ENCODE measurements around the gene LRP1.

LRP1 gene

DNA sequence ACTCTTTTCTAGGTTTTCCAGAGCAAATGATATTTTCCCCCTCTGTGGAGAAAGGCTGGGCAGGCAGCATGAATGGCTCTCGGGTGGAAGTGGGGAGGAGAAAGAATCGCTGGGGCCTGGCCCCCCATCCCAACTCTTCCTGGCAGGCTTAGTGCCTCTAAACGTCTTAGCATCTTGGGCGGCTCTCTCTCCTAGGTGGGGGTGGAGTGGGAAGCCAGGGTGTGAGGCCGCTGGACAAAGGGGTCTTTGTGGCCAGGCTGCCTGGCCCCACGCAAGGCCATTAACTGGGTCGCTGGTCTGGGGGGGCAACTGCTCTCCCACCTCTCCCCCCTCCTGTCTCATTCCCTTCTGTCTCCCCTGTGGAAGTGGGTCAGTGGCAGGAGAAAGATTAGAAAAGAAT is 14.4 kb downstream of the LRP1 start:
- no peak for DNase-seq (ENCODE audit: low read depth, low spot score)
- H3K9me3 ChIP-seq (ENCODE audit: low read depth, low read length): no peaks in the 10 kb centered on the region
- TF ChIP-seq EZH2 (IDR thresholded peaks at IDR 0.05) (no peak), POLR2AphosphoS5 (IDR thresholded peaks at IDR 0.05; ENCODE audit: borderline replicate concordance, low read depth, low read length) (no peak), FOXP2 (optimal IDR thresholded peaks at IDR 0.05; ENCODE audit: control extremely low read depth, extremely low read length, insufficient read depth) (no peak)
- peaks cover 49% of the 10 kb centered on the region; the same call in 1 of the 2 replicates for H3K36me3 ChIP-seq (ENCODE audit: insufficient read depth, low read length)
- H3K9ac ChIP-seq (ENCODE audit: insufficient read length): no peak overlapping the region
- no peak overlapping the region for H3K27ac ChIP-seq
- H3K4me3 ChIP-seq: no peak overlapping the region

GRCh38 chr12:57143454-57143853 is 15.2 kb downstream of the LRP1 start:
- Histone ChIP-seq H3K36me3 (ENCODE audit: insufficient read depth, low read length) (peaks cover 49% of the 10 kb centered on the region; the same call in 1 of the 2 replicates), H3K9ac (ENCODE audit: insufficient read length) (no peak overlapping the region), H3K27ac (no peak overlapping the region), H3K4me3 (no peak overlapping the region), H3K9me3 (ENCODE audit: low read depth, low read length) (no peaks in the 10 kb centered on the region)
- TF ChIP-seq FOXP2 (optimal IDR thresholded peaks at IDR 0.05; ENCODE audit: control extremely low read depth, extremely low read length, insufficient read depth) (no peak), POLR2AphosphoS5 (IDR thresholded peaks at IDR 0.05; ENCODE audit: borderline replicate concordance, low read depth, low read length) (no peak), EZH2 (IDR thresholded peaks at IDR 0.05) (no peak)
- DNase-seq (ENCODE audit: low read depth, low spot score): no peak

- Histone ChIP-seq H3K9me3 (ENCODE audit: low read depth, low read length) (no peaks in the 10 kb centered on the region), H3K4me3 (no peak overlapping the region), H3K36me3 (ENCODE audit: insufficient read depth, low read length) (peaks cover 38% of the 10 kb centered on the region), H3K9ac (ENCODE audit: insufficient read length) (no peak overlapping the region), H3K27ac (no peak overlapping the region)
- DNase-seq (ENCODE audit: low read depth, low spot score): no peak
- TF ChIP-seq EZH2 (IDR thresholded peaks at IDR 0.05): no peak
- no peak for TF ChIP-seq POLR2AphosphoS5 (IDR thresholded peaks at IDR 0.05; ENCODE audit: borderline replicate concordance, low read depth, low read length)
- TF ChIP-seq FOXP2 (optimal IDR thresholded peaks at IDR 0.05; ENCODE audit: control extremely low read depth, extremely low read length, insufficient read depth): no peak
These were observed 17.3 kb downstream of the LRP1 start for GRCh38 chr12:57145460-57146059.

- Histone ChIP-seq H3K4me3 (no peak overlapping the region), H3K27ac (no peak overlapping the region), H3K9ac (ENCODE audit: insufficient read length) (no peak overlapping the region), H3K9me3 (ENCODE audit: low read depth, low read length) (no peaks in the 10 kb centered on the region), H3K36me3 (ENCODE audit: insufficient read depth, low read length) (peaks cover 37% of the 10 kb centered on the region)
- TF ChIP-seq POLR2AphosphoS5 (IDR thresholded peaks at IDR 0.05; ENCODE audit: borderline replicate concordance, low read depth, low read length) (no peak), FOXP2 (optimal IDR thresholded peaks at IDR 0.05; ENCODE audit: control extremely low read depth, extremely low read length, insufficient read depth) (no peak)
- no peak for DNase-seq (ENCODE audit: low read depth, low spot score)
These were observed 17.8 kb downstream of the LRP1 start for GRCh38 chr12:57146092-57146491.

GRCh38 chr12:57146961-57147944 is 19.0 kb downstream of the LRP1 start, which contains the start of gene LRP1-AS:
Gene LRP1-AS (minus strand): TSS chr12:57147619.
- Histone ChIP-seq H3K9me3 (ENCODE audit: low read depth, low read length) (no peaks in the 10 kb centered on the region), H3K9ac (ENCODE audit: insufficient read length) (no peak within 1 kb of the TSS), H3K4me3 (no peak within 1 kb of the TSS), H3K36me3 (ENCODE audit: insufficient read depth, low read length) (peaks cover 29% of the 10 kb centered on the region), H3K27ac (no peak within 1 kb of the TSS)
- no peak for DNase-seq (ENCODE audit: low read depth, low spot score)
- TF ChIP-seq EZH2 (IDR thresholded peaks at IDR 0.05) (no peak), POLR2AphosphoS5 (IDR thresholded peaks at IDR 0.05; ENCODE audit: borderline replicate concordance, low read depth, low read length) (no peak), FOXP2 (optimal IDR thresholded peaks at IDR 0.05; ENCODE audit: control extremely low read depth, extremely low read length, insufficient read depth) (no peak)

DNA sequence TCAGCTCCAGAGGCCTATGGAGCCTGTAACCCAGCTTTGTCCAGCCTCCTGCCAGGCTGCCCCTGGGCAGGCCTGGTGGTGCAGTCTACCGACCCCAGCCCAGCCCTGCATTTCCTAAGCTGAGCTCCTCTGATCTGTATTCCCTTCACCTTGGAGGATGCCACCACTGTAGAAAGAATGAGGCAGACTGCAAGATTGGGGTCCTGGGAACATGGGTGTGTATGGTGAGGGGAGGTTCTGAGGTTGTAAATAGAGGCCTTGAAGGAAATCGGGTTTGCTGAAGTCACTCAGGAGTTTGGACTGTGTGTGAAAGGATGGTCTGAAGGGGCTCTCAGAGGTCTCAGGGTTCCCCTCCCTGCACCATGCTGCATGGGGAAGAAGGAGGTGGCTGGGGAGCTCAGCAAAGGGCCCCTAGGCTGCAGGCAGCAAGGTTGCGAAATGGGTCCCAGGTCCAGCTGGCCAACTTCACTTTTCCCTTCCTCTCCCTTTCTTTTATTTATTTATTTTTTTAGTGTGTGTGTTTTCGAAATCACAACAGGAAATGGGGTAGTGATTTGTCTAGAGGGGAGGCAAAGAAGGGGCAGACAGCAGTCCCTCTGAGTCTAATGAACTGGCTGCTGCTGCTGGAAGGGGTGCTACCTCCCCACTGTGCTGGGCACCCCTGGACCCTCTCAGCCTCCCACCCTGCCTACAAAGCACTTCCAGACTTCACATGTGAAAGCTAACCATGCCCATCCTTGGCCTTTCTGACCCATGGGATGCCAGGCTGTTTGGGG is 20.4 kb downstream of the LRP1 start:
- Histone ChIP-seq H3K27ac (peak overlapping the region; percentile 50; the same call in 1 of the 2 replicates), H3K36me3 (ENCODE audit: insufficient read depth, low read length) (peaks cover 24% of the 10 kb centered on the region), H3K4me3 (no peak overlapping the region), H3K9me3 (ENCODE audit: low read depth, low read length) (no peaks in the 10 kb centered on the region), H3K9ac (ENCODE audit: insufficient read length) (no peak overlapping the region)
- TF ChIP-seq POLR2AphosphoS5 (IDR thresholded peaks at IDR 0.05; ENCODE audit: borderline replicate concordance, low read depth, low read length): no peak
- no peak for DNase-seq (ENCODE audit: low read depth, low spot score)

DNA sequence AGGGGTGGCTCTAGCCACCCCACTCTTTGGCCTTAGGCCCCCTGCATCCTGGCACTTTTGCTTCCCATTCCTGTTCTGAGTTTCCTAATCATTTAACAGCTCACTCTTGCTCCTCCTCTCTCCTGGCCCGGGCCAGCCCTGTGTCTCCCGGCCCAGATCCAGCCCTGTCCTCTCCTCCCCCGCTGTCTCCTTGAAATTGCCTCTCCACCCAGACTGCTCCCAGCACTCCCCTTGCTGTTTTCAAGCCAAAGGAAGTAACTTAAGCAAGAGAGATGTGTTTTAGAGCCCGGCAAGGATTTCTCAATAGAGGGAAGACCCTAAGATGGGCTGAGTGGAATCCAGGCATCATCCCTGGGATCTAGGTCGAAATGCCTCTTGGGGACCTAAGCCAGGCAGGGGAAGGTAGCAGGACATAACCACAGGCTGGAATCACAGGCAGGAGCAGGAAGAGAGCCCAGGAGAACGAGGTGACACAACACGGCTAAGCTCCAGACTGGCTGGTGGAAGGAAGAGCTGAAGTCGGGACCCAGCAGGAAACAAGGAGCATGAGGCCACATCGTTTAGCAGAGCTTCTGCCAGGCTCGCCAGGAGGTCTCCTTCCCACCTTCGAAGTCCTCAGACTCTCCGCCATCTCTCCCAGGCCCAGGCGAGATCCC is 21.1 kb downstream of the LRP1 start:
- no peak for DNase-seq (ENCODE audit: low read depth, low spot score)
- Histone ChIP-seq H3K36me3 (ENCODE audit: insufficient read depth, low read length) (peaks cover 23% of the 10 kb centered on the region), H3K4me3 (no peak overlapping the region), H3K9ac (ENCODE audit: insufficient read length) (no peak overlapping the region), H3K9me3 (ENCODE audit: low read depth, low read length) (no peaks in the 10 kb centered on the region), H3K27ac (peak overlapping the region; percentile 50; the same call in 1 of the 2 replicates)
- no peak for TF ChIP-seq FOXP2 (optimal IDR thresholded peaks at IDR 0.05; ENCODE audit: control extremely low read depth, extremely low read length, insufficient read depth)
- TF ChIP-seq EZH2 (IDR thresholded peaks at IDR 0.05): no peak
- no peak for TF ChIP-seq POLR2AphosphoS5 (IDR thresholded peaks at IDR 0.05; ENCODE audit: borderline replicate concordance, low read depth, low read length)

Data from SK-N-MC (cell line).